Measurements from ENCODE around the gene CEBPE.

Gene CEBPE

GRCh38 chr14:23085458-23085857 is 33.6 kb downstream of the CEBPE start:
- DNase-seq: no peak

- DNase-seq: no peak
These were observed 38.6 kb downstream of the CEBPE start for GRCh38 chr14:23080474-23080873.

GRCh38 chr14:23079716-23080115 is 39.3 kb downstream of the CEBPE start:
- no peak for DNase-seq

GRCh38 chr14:23078692-23079116 is 40.4 kb downstream of the CEBPE start:
- DNase-seq: no peak

GRCh38 chr14:23077962-23078361 is 41.1 kb downstream of the CEBPE start:
- DNase-seq: no peak

GRCh38 chr14:23076785-23077408 is 42.2 kb downstream of the CEBPE start:
- DNase-seq: no peak

GRCh38 chr14:23074906-23075305 is 44.1 kb downstream of the CEBPE start:
- no peak for DNase-seq

GRCh38 chr14:23071921-23072539 is 47.0 kb downstream of the CEBPE start:
- no peak for DNase-seq

- no peak for DNase-seq
These were observed 47.7 kb downstream of the CEBPE start for GRCh38 chr14:23071244-23071920.

GRCh38 chr14:23070262-23071129 is 48.6 kb downstream of the CEBPE start:
- DNase-seq: no peak

- no peak for DNase-seq
These were observed 49.6 kb downstream of the CEBPE start for GRCh38 chr14:23069413-23069806.

- DNase-seq: no peak
These were observed 50.2 kb downstream of the CEBPE start for GRCh38 chr14:23068789-23069412.

- DNase-seq: no peak
These were observed 50.9 kb downstream of the CEBPE start for GRCh38 chr14:23067847-23068788.
